Measurements from ENCODE around the gene TSNAXIP1. TPM values are rescaled to one million over a fixed set of nuclear protein-coding genes. Genes with fewer than 3 reads are reported as not detected.
A peak's percentile ranks its signal among the peaks of the same experiment; 100 is the strongest.

TSNAXIP1 gene
- total and polyA plus RNA-seq, 9 of the 15 experiments (the other 6 are each of a cell fraction or from before 2014, with no cell fraction given), result 0.03 to 0.24 (median 0.11) TPM; not detected in 4

- intact Hi-C loops (cut with micrococcal nuclease), result no loop called here
- peaks cover 31% of the 10 kb centered on the region for H4K20me1 ChIP-seq (replicated peaks; ENCODE audit: control insufficient read depth, insufficient read depth, low read length)
- no peak overlapping the region for H3K4me3 ChIP-seq
- H3K4me1 ChIP-seq (replicated peaks in 1 of 2; ENCODE audit: control insufficient read depth in 2 of 2, insufficient read depth in 2 of 2, low read length in 2 of 2), result peaks cover 14 to 24% of the 10 kb centered on the region in 2 experiments
- H3K27me3 ChIP-seq (ENCODE audit: control insufficient read depth in 2 of 2, insufficient read depth in 2 of 2, low read length in 2 of 2), result no peaks in the 10 kb centered on the region
- peaks cover 90% of the 10 kb centered on the region for H3K79me2 ChIP-seq (ENCODE audit: control insufficient read depth, insufficient read depth, low read length)
- in situ Hi-C loops (cut with MboI), result no loop called here
- ATAC-seq, result no peak
- H2AFZ ChIP-seq (ENCODE audit: low read depth, low read length), result no peak overlapping the region
- WGBS (ENCODE audit: insufficient coverage, low coverage, missing lambda C conversion rate), result 85% methylated on average over 10 of the region's 10 CpGs
- TF ChIP-seq ARID2 (IDR thresholded peaks at IDR 0.05) (no peak), TCFL5 (CRISPR knock-in tag; conservative IDR thresholded peaks at IDR 0.05) (no peak)
- no TSS peak for BruUV-seq (replicated peaks)
- H3K27ac ChIP-seq (ENCODE audit: extremely low read depth, low read depth, low read length), result no peak overlapping the region
- H3K9me3 ChIP-seq (replicated peaks; ENCODE audit: control insufficient read depth, insufficient read depth, low read depth, low read length), result no peaks in the 10 kb centered on the region
- H3K9me1 ChIP-seq (ENCODE audit: control insufficient read depth, insufficient read depth, low read length), result peaks cover 6% of the 10 kb centered on the region
- no peak for DNase-seq (ENCODE audit: extremely low read depth in 1 of 4, low spot score in 3 of 4)
- no peak overlapping the region for H3K4me2 ChIP-seq (ENCODE audit: insufficient read depth, low read length)
- peaks cover 49% of the 10 kb centered on the region for H3K36me3 ChIP-seq (ENCODE audit: control insufficient read depth, insufficient read depth, low read length)
- peak overlapping the region in 1 of 2 experiments; percentile 0; a peak in 1 of 4 replicates for H3K9ac ChIP-seq (ENCODE audit: insufficient read depth in 1 of 2, low read depth in 2 of 2, low read length in 2 of 2)
- no peak for FAIRE-seq
- ChIA-PET CTCF (ENCODE audit: low intra/inter-chr PET ratio) (interaction anchor here (0.6 kb wide), 1 partner anchor 192 kb away, joined by 3 read pairs; no protein-coding TSS in a partner anchor), POLR2A (interaction anchor here (0.6 to 2.1 kb wide), 5 partner anchors 9 to 108 kb away, joined by 3 to 6 read pairs (median 3); partner anchors contain the start of gene NUTF2)
Measured at GRCh38 chr16:67855789-67856188, 49.1 kb downstream of the TSNAXIP1 start.

- DNase-seq (ENCODE audit: extremely low read depth in 1 of 4, low spot score in 3 of 4) (no peak), ATAC-seq (peak; percentile 17; the same call in 2 of the 3 replicates), FAIRE-seq (no peak)
- H3K9me3 ChIP-seq (replicated peaks; ENCODE audit: control insufficient read depth, insufficient read depth, low read depth, low read length), result no peaks in the 10 kb centered on the region
- intact Hi-C loops (cut with micrococcal nuclease), result no loop called here
- in situ Hi-C loops (cut with MboI), result no loop called here
- peaks cover 19 to 31% of the 10 kb centered on the region in 2 experiments for H3K4me1 ChIP-seq (replicated peaks in 1 of 2; ENCODE audit: control insufficient read depth in 2 of 2, insufficient read depth in 2 of 2, low read length in 2 of 2)
- peaks cover 91% of the 10 kb centered on the region for H3K79me2 ChIP-seq (ENCODE audit: control insufficient read depth, insufficient read depth, low read length)
- no peak overlapping the region for H2AFZ ChIP-seq (ENCODE audit: low read depth, low read length)
- H3K27ac ChIP-seq (ENCODE audit: extremely low read depth, low read depth, low read length), result peak overlapping the region; percentile 51; the same call in 2 of the 3 replicates
- peak overlapping the region; percentile 28 to 57; a peak in 3 of 4 replicates for H3K9ac ChIP-seq (ENCODE audit: insufficient read depth in 1 of 2, low read depth in 2 of 2, low read length in 2 of 2)
- ChIA-PET POLR2A (interaction anchor here (0.7 to 2.1 kb wide), 5 partner anchors 10 to 15 kb away, joined by 4 to 10 read pairs (median 6); partner anchors contain the start of genes CENPT and NUTF2), CTCF (ENCODE audit: low intra/inter-chr PET ratio) (no interaction called here)
- peak overlapping the region; percentile 20 for H3K4me2 ChIP-seq (ENCODE audit: insufficient read depth, low read length)
- H3K27me3 ChIP-seq (ENCODE audit: control insufficient read depth in 2 of 2, insufficient read depth in 2 of 2, low read length in 2 of 2), result no peaks in the 10 kb centered on the region
- peaks cover 6% of the 10 kb centered on the region for H3K9me1 ChIP-seq (ENCODE audit: control insufficient read depth, insufficient read depth, low read length)
- H4K20me1 ChIP-seq (replicated peaks; ENCODE audit: control insufficient read depth, insufficient read depth, low read length), result peaks cover 43% of the 10 kb centered on the region
- no peak overlapping the region for H3K4me3 ChIP-seq
- WGBS (ENCODE audit: insufficient coverage, low coverage, missing lambda C conversion rate), result 84% methylated on average over 5 of the region's 5 CpGs
- peaks cover 59% of the 10 kb centered on the region for H3K36me3 ChIP-seq (ENCODE audit: control insufficient read depth, insufficient read depth, low read length)
- BruUV-seq (replicated peaks), result no TSS peak
- TF ChIP-seq RNF219 (CRISPR knock-in tag; IDR thresholded peaks at IDR 0.05) (no peak), E2F8 (IDR thresholded peaks at IDR 0.05; ENCODE audit: low read depth, partially characterized antibody) (no peak), ZNF75A (CRISPR knock-in tag; IDR thresholded peaks at IDR 0.05) (no peak), RHOXF2B (CRISPR knock-in tag; conservative IDR thresholded peaks at IDR 0.05) (no peak), RCOR1 (IDR thresholded peaks at IDR 0.05; ENCODE audit: borderline replicate concordance in 1 of 2, low read depth in 2 of 2, low read length in 2 of 2) (no peak)
Measured at GRCh38 chr16:67856927-67857546, 50.3 kb downstream of the TSNAXIP1 start.

Measured in K562 (cell line).